NT2/D1 (cell line): ENCODE data around the gene FRMPD4.

Experiments used
- SUZ12 ChIP-seq: IDR thresholded peaks from 2 replicates; pipeline ENCODE4 v1.6.1; 2011; ENCODE audit not compliant: insufficient read length, insufficient read depth; ENCODE audit errors: extremely low read depth
- YY1 ChIP-seq: IDR thresholded peaks from 2 replicates; pipeline ENCODE4 v1.6.1; 2011; ENCODE audit not compliant: insufficient read length, insufficient read depth
- ZNF274 ChIP-seq: IDR thresholded peaks from 2 replicates; pipeline ENCODE4 v1.6.1; 2011; ENCODE audit warnings: mild to moderate bottlenecking, low read depth, low read length

- TF ChIP-seq ZNF274 (no peak), YY1 (no peak), SUZ12 (no peak)
Measured at GRCh38 chrX:12583543-12583942, 445.3 kb downstream of the FRMPD4 start.
